ENCODE results near the gene SPEG.

GRCh38 chr2:219505585-219505984 lies 70.9 kb downstream of the SPEG start:
- TF ChIP-seq CTCF (IDR thresholded peaks at IDR 0.05): no peak
- TF ChIP-seq POLR2A (IDR thresholded peaks at IDR 0.05): no peak

Measured in body of pancreas (tissue), 4 donors.